ENCODE measurements around the gene HELZ2. TPM values are rescaled to one million over a fixed set of nuclear protein-coding genes. Genes with fewer than 3 reads are reported as not detected.

Gene HELZ2
- total RNA-seq, 1 donor from 2014 or later = 188 TPM

- Mint-ChIP-seq H3K36me3 (ENCODE audit: low read depth, unreplicated experiment) (no peaks in the 10 kb centered on the region), H3K9me3 (ENCODE audit: unreplicated experiment) (no peaks in the 10 kb centered on the region), H3K27me3 (ENCODE audit: low read depth, unreplicated experiment) (no peaks in the 10 kb centered on the region), H3K4me1 (ENCODE audit: low read depth, unreplicated experiment) (no peaks in the 10 kb centered on the region), H3K27ac (ENCODE audit: unreplicated experiment) (no peak overlapping the region), H3K4me3 (ENCODE audit: unreplicated experiment) (no peak overlapping the region)
- Histone ChIP-seq H3K27ac (ENCODE audit: low read depth, low read length) (no peak overlapping the region), H3K4me3 (ENCODE audit: insufficient read depth, low read depth, low read length) (no peak overlapping the region), H3K4me1 (ENCODE audit: insufficient read depth, low read length) (no peaks in the 10 kb centered on the region), H3K9ac (ENCODE audit: low read length) (no peak overlapping the region), H2AFZ (ENCODE audit: low read depth, low read length) (no peak overlapping the region), H3K4me2 (ENCODE audit: low read length) (no peak overlapping the region), H3K9me3 (ENCODE audit: insufficient read depth, low read depth, low read length) (no peaks in the 10 kb centered on the region), H4K20me1 (ENCODE audit: insufficient read depth, low read length) (peaks cover 13% of the 10 kb centered on the region), H3K79me2 (ENCODE audit: insufficient read depth, low read length) (no peaks in the 10 kb centered on the region), H3K27me3 (ENCODE audit: insufficient read depth, low read length) (no peaks in the 10 kb centered on the region), H3K36me3 (ENCODE audit: insufficient read depth, low read length) (no peaks in the 10 kb centered on the region)
- no peak for DNase-seq (ENCODE audit: low read depth)
- no peak for FAIRE-seq
- TF ChIP-seq EZH2 (IDR thresholded peaks at IDR 0.05; ENCODE audit: insufficient read depth, low read length) (no peak), CTCF (IDR thresholded peaks at IDR 0.05; ENCODE audit: insufficient read depth, low read depth, low read length) (no peak)
Observed at GRCh38 chr20:63566395-63567135, 7.5 kb downstream of the HELZ2 start.

GRCh38 chr20:63565699-63566335, 8.2 kb downstream of the HELZ2 start:
- H3K36me3 ChIP-seq (ENCODE audit: insufficient read depth, low read length) = no peaks in the 10 kb centered on the region
- H3K27me3 ChIP-seq (ENCODE audit: insufficient read depth, low read length) = no peaks in the 10 kb centered on the region
- Mint-ChIP-seq H3K4me1 (ENCODE audit: low read depth, unreplicated experiment) (no peaks in the 10 kb centered on the region), H3K36me3 (ENCODE audit: low read depth, unreplicated experiment) (no peaks in the 10 kb centered on the region), H3K27ac (ENCODE audit: unreplicated experiment) (no peak overlapping the region), H3K27me3 (ENCODE audit: low read depth, unreplicated experiment) (no peaks in the 10 kb centered on the region), H3K4me3 (ENCODE audit: unreplicated experiment) (peak overlapping the region; percentile 57), H3K9me3 (ENCODE audit: unreplicated experiment) (no peaks in the 10 kb centered on the region)
- H4K20me1 ChIP-seq (ENCODE audit: insufficient read depth, low read length) = peaks cover 9% of the 10 kb centered on the region
- no peak overlapping the region for H3K4me2 ChIP-seq (ENCODE audit: low read length)
- no peak overlapping the region for H3K27ac ChIP-seq (ENCODE audit: low read depth, low read length)
- FAIRE-seq (no peak), DNase-seq (ENCODE audit: low read depth) (no peak)
- H3K9ac ChIP-seq (ENCODE audit: low read length) = no peak overlapping the region
- no peaks in the 10 kb centered on the region for H3K4me1 ChIP-seq (ENCODE audit: insufficient read depth, low read length)
- no peaks in the 10 kb centered on the region for H3K79me2 ChIP-seq (ENCODE audit: insufficient read depth, low read length)
- H2AFZ ChIP-seq (ENCODE audit: low read depth, low read length) = no peak overlapping the region
- TF ChIP-seq EZH2 (IDR thresholded peaks at IDR 0.05; ENCODE audit: insufficient read depth, low read length) (no peak), CTCF (IDR thresholded peaks at IDR 0.05; ENCODE audit: insufficient read depth, low read depth, low read length) (no peak)
- H3K9me3 ChIP-seq (ENCODE audit: insufficient read depth, low read depth, low read length) = no peaks in the 10 kb centered on the region
- H3K4me3 ChIP-seq (ENCODE audit: insufficient read depth, low read depth, low read length) = no peak overlapping the region
